GM12891 (cell line): Measurements from ENCODE around the gene ETV7.

Experiments used
- PAX5 ChIP-seq: IDR thresholded peaks from 2 replicates; pipeline ENCODE4 v1.6.1; 2011; ENCODE audit warnings: low read length, moderate library complexity, mild to moderate bottlenecking; ENCODE audit not compliant: insufficient read depth, severe bottlenecking
- POLR2A ChIP-seq: IDR thresholded peaks from 2 replicates; pipeline ENCODE4 v1.6.1; 2011; ENCODE audit warnings: low read depth, low read length, control low read depth
- POLR2AphosphoS5 ChIP-seq: IDR thresholded peaks from 2 replicates; pipeline ENCODE4 v1.6.1; 2011; ENCODE audit warnings: low read depth, low read length, control low read depth
- POU2F2 ChIP-seq: IDR thresholded peaks from 2 replicates; pipeline ENCODE4 v1.6.1; 2011; ENCODE audit warnings: low read depth, mild to moderate bottlenecking, control low read depth, low read length, moderate library complexity
- TAF1 ChIP-seq: IDR thresholded peaks from 2 replicates; pipeline ENCODE4 v1.6.1; 2011; ENCODE audit warnings: low read depth, low read length, control low read depth

GRCh38 chr6:36353411-36353915, 34.0 kb downstream of the ETV7 start:
- TF ChIP-seq POLR2A = no peak
- TF ChIP-seq PAX5 = no peak
- TF ChIP-seq POU2F2 = no peak
- TF ChIP-seq POLR2AphosphoS5 = no peak
- no peak for TF ChIP-seq TAF1
